Adipocyte (in vitro differentiated cells): ENCODE measurements around the gene FBN2.
A peak's percentile ranks its signal among the peaks of the same experiment; 100 is the strongest.
"Not testable (repeated sequence)": the region's sequence is repeated elsewhere in the genome, so short reads cannot be mapped to it uniquely, and the experiment has no call there.

ENCODE experiments used
- DNase-seq: peaks from one replicate; pipeline ENCODE4 v3.0.0-alpha.2; 2015; ENCODE audit warnings: low read depth
- H3K27me3 ChIP-seq: replicated peaks from 2 replicates; pipeline ENCODE4 v1.7.0; 2013; ENCODE audit warnings: mild to moderate bottlenecking, low read length, moderate library complexity; ENCODE audit not compliant: control insufficient read depth, insufficient read depth
- H3K36me3 ChIP-seq: 2 replicates; pipeline ENCODE4 v1.7.0; 2013; ENCODE audit warnings: low read length, mild to moderate bottlenecking, moderate library complexity; ENCODE audit not compliant: control insufficient read depth, insufficient read depth, severe bottlenecking
- H3K4me1 ChIP-seq: 2 replicates; pipeline ENCODE4 v1.7.0; 2013; ENCODE audit warnings: mild to moderate bottlenecking, low read length, moderate library complexity; ENCODE audit not compliant: control insufficient read depth, insufficient read depth
- H3K4me3 ChIP-seq: 2 replicates; pipeline ENCODE4 v1.7.0; 2013; ENCODE audit warnings: mild to moderate bottlenecking, low read length, moderate library complexity
- H3K9ac ChIP-seq: 2 replicates; pipeline ENCODE4 v1.7.0; 2013; ENCODE audit warnings: mild to moderate bottlenecking, low read length, moderate library complexity
- H3K9me3 ChIP-seq: 2 replicates; pipeline ENCODE4 v1.7.0; 2013; ENCODE audit warnings: mild to moderate bottlenecking, low read length, moderate library complexity; ENCODE audit not compliant: control insufficient read depth

The FBN2 gene

GRCh38 chr5:128455841-128456361 lies 82.1 kb downstream of the FBN2 start:
- peak; percentile 52 for DNase-seq
- Histone ChIP-seq H3K9me3 (no peaks in the 10 kb centered on the region), H3K4me3 (no peak overlapping the region), H3K27me3 (no peaks in the 10 kb centered on the region), H3K9ac (no peak overlapping the region), H3K36me3 (peaks cover 47% of the 10 kb centered on the region), H3K4me1 (peaks cover 10% of the 10 kb centered on the region)

DNA sequence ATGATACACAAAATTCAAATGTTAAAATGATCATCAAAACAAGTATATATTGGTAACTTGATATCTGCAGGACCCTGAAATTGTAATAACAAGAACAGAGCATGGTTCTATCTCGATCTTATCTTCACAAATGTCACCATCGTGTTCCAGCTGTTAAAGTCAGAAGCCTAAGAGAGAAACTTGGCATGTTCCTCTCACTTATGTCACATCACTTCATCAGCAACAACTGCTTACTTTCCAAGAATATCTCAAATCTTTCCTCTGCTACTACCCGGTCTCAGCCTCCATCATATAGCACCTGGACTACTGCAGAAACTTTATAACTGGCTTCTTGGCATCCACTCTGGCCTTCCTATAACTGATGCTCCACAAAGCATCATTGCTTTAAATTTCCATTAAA lies 84.9 kb downstream of the FBN2 start:
- H3K4me3 ChIP-seq, result no peak overlapping the region
- DNase-seq, result no peak
- no peaks in the 10 kb centered on the region for H3K27me3 ChIP-seq
- H3K4me1 ChIP-seq, result peaks cover 6% of the 10 kb centered on the region
- peaks cover 7% of the 10 kb centered on the region for H3K9me3 ChIP-seq
- peaks cover 64% of the 10 kb centered on the region for H3K36me3 ChIP-seq
- no peak overlapping the region for H3K9ac ChIP-seq

- peaks cover 83% of the 10 kb centered on the region for H3K36me3 ChIP-seq
- not testable (repeated sequence) for H3K27me3 ChIP-seq, H3K9me3 ChIP-seq, DNase-seq, H3K4me3 ChIP-seq, H3K9ac ChIP-seq, H3K4me1 ChIP-seq
Observed at GRCh38 chr5:128447224-128447623, 90.8 kb downstream of the FBN2 start.

DNA sequence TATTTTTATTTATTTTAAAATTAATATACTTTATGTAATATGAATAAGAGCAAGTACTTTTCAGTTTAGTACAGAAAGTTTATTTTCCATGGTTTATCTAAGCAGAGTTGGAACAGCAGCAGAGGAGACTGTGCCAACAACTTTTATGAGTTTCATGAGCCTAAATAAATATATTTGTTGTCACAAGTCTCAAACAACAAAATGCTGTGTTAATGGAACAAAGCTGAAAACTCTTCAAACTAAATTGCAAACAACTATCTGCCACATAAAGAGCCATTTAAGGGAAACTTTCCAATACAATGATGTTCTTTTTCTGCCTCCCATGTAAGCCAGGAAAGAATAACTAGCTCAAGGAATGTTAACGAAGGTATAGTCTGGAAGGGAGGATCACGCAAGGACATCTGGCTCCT lies 96.1 kb downstream of the FBN2 start:
- no peak for DNase-seq
- Histone ChIP-seq H3K9ac (no peak overlapping the region), H3K4me3 (no peak overlapping the region), H3K36me3 (peaks cover 92% of the 10 kb centered on the region), H3K9me3 (no peaks in the 10 kb centered on the region), H3K27me3 (no peaks in the 10 kb centered on the region), H3K4me1 (peaks cover under 1% of the 10 kb centered on the region)

- Histone ChIP-seq H3K36me3 (peaks cover 91% of the 10 kb centered on the region), H3K9ac (no peak overlapping the region), H3K4me3 (no peak overlapping the region), H3K27me3 (no peaks in the 10 kb centered on the region), H3K9me3 (no peaks in the 10 kb centered on the region), H3K4me1 (peaks cover 6% of the 10 kb centered on the region)
- DNase-seq, result no peak
Observed at GRCh38 chr5:128441165-128441564, 96.9 kb downstream of the FBN2 start.

GRCh38 chr5:128436749-128437188 lies 101.3 kb downstream of the FBN2 start:
- H3K4me3 ChIP-seq, result no peak overlapping the region
- no peaks in the 10 kb centered on the region for H3K27me3 ChIP-seq
- DNase-seq, result peak; percentile 76
- H3K9me3 ChIP-seq, result no peaks in the 10 kb centered on the region
- H3K9ac ChIP-seq, result no peak overlapping the region
- H3K36me3 ChIP-seq, result peaks cover 74% of the 10 kb centered on the region
- H3K4me1 ChIP-seq, result peaks cover 14% of the 10 kb centered on the region

DNA sequence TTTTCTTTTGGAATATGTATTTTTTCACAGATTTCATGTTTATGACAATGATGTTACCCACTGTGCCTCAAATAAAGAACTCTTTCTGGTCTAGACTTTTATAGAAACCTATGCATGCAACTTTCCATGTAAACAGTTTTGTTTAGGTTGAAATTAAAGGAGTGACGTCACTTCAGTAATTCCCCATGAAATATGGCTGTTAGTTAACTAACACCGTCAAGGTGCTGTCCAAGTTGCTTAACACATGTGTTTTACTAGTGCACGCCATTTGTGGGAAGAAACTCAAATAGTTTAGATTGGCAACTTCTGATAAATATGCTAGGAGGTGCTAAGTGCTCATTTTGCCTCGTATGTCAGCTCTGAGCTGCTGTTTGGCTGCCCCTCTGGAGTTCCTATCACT lies 102.2 kb downstream of the FBN2 start:
- H3K36me3 ChIP-seq, result peaks cover 73% of the 10 kb centered on the region
- no peak overlapping the region for H3K4me3 ChIP-seq
- peaks cover 14% of the 10 kb centered on the region for H3K4me1 ChIP-seq
- H3K27me3 ChIP-seq, result no peaks in the 10 kb centered on the region
- no peak overlapping the region for H3K9ac ChIP-seq
- DNase-seq, result no peak
- H3K9me3 ChIP-seq, result no peaks in the 10 kb centered on the region

GRCh38 chr5:128434993-128435392 lies 103.1 kb downstream of the FBN2 start:
- Histone ChIP-seq H3K4me3 (no peak overlapping the region), H3K4me1 (peaks cover 14% of the 10 kb centered on the region), H3K9ac (no peak overlapping the region), H3K9me3 (no peaks in the 10 kb centered on the region), H3K36me3 (peaks cover 66% of the 10 kb centered on the region), H3K27me3 (no peaks in the 10 kb centered on the region)
- no peak for DNase-seq

DNA sequence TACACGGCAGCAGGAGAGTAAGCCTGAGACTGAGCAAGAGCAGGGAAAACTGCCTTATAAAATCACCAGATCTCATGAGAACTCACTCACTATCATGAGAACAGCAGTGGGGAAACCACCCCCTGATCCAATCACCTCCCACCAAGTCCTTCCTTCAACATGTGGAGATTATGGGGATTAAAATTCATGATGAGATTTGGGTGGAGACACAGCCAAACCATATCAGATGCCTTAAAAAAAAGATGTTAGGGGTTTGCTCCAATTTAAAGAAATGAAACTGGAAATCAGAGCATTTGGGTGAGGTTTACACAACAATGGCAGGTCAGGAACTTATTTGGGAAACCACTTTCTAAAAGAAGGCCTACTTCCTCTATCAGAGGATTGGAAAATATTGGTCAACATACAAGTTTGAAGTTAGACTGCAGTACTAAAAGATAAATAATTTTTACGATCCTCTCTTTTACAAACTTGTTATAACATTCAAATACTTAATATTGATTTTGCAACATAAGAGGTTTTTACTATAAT lies 105.1 kb downstream of the FBN2 start:
- H3K4me3 ChIP-seq, result no peak overlapping the region
- H3K9me3 ChIP-seq, result no peaks in the 10 kb centered on the region
- no peak for DNase-seq
- H3K27me3 ChIP-seq, result no peaks in the 10 kb centered on the region
- H3K9ac ChIP-seq, result no peak overlapping the region
- H3K4me1 ChIP-seq, result peaks cover 19% of the 10 kb centered on the region
- peaks cover 60% of the 10 kb centered on the region for H3K36me3 ChIP-seq

DNA sequence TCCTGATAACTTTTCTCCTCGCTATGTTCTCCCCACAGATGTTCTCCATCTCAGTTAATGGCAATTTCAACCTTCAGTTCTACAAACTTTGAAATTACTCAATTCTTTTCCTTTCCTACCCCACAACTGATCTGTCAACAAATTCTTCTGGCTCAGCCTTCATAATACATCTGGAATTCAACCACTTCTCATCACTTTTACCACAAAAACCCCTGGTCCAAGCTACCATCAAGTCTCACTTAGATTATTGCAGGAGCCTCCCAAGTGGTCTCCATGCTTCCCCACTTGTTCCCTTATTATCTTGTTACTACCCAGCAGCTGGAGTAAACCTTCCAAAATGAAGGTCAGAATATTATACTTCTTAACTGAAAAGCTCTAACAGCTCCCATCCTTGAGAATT lies 110.1 kb downstream of the FBN2 start:
- Histone ChIP-seq H3K4me1 (peaks cover 27% of the 10 kb centered on the region), H3K9ac (no peak overlapping the region), H3K4me3 (no peak overlapping the region), H3K36me3 (peaks cover 64% of the 10 kb centered on the region), H3K27me3 (no peaks in the 10 kb centered on the region), H3K9me3 (no peaks in the 10 kb centered on the region)
- DNase-seq, result no peak

DNA sequence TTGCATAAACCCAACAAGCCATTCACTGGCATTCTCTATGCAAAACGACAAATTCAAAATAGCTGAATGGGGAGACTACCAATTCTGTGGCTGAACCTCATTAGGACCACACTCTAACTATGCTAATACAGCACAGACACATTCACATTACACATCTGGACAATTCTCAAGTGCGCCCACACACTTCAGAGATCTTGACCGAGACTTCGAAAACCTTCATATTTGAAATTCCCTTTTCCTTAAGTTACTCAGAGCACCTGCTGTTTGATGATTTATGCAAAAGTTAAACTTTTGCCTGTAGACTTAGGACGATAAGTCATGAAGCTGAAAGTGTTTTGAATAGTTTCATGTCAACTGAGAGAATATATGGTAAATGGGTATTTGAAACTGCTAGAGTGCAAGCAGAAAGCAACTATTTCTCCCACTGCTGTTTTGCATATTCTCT lies 111.9 kb downstream of the FBN2 start:
- Histone ChIP-seq H3K9ac (no peak overlapping the region), H3K9me3 (no peaks in the 10 kb centered on the region), H3K36me3 (peaks cover 72% of the 10 kb centered on the region), H3K27me3 (no peaks in the 10 kb centered on the region), H3K4me1 (peaks cover 40% of the 10 kb centered on the region), H3K4me3 (no peak overlapping the region)
- no peak for DNase-seq

- H3K27me3 ChIP-seq, result no peaks in the 10 kb centered on the region
Observed at GRCh38 chr5:128424646-128425045, 113.4 kb downstream of the FBN2 start.

More at GRCh38 chr5:128424646-128425045, 113.4 kb downstream of the FBN2 start:
- H3K9ac ChIP-seq, result no peak overlapping the region
- H3K4me3 ChIP-seq, result no peak overlapping the region
- no peaks in the 10 kb centered on the region for H3K9me3 ChIP-seq
- DNase-seq, result peak; percentile 36
- peaks cover 80% of the 10 kb centered on the region for H3K36me3 ChIP-seq
- H3K4me1 ChIP-seq, result peaks cover 40% of the 10 kb centered on the region
